Eye (tissue), 1 donor: ENCODE data around the gene C16orf46.

ENCODE experiments used
- DNase-seq: peaks from one replicate; pipeline ENCODE4 v3.0.0-alpha.2; 2015

Gene C16orf46

GRCh38 chr16:81012974-81013373 lies 64.1 kb downstream of the C16orf46 start:
- DNase-seq = no peak
